T47D (cell line): ENCODE results near the gene AAMP.
A peak's percentile ranks its signal among the peaks of the same experiment; 100 is the strongest.

ENCODE experiments used
- DNase-seq, 2 experiments: peaks; one replicate each; pipeline versions ENCODE4 v3.0.0 to v3.0.0-alpha.2; 2011 to 2012; ENCODE audit warnings: low read depth in 1 of 2, low spot score in 1 of 2
- JUND ChIP-seq: IDR thresholded peaks from 2 replicates; pipeline ENCODE4 v1.6.1; 2012; ENCODE audit warnings: low read depth
- in situ Hi-C: cut with HindIII; loops from 2 replicates; pipeline ENCODE4 v1.10.0; 2016; ENCODE audit warnings: low sequenced_read_pairs, low pct_unique_long_range_greater_than_20kb

Gene AAMP

GRCh38 chr2:218306184-218306920 is 36.4 kb upstream of the AAMP start:
- no peak for DNase-seq
- TF ChIP-seq JUND = no peak
- in situ Hi-C loops = no loop called here

GRCh38 chr2:218305383-218305782 is 35.4 kb upstream of the AAMP start:
- DNase-seq = no peak
- TF ChIP-seq JUND = no peak
- in situ Hi-C loops = no loop called here

GRCh38 chr2:218301176-218301819 is 31.4 kb upstream of the AAMP start:
- in situ Hi-C loops = no loop called here
- DNase-seq = peak in 1 of 2 experiments; percentile 88
- TF ChIP-seq JUND = no peak

DNA sequence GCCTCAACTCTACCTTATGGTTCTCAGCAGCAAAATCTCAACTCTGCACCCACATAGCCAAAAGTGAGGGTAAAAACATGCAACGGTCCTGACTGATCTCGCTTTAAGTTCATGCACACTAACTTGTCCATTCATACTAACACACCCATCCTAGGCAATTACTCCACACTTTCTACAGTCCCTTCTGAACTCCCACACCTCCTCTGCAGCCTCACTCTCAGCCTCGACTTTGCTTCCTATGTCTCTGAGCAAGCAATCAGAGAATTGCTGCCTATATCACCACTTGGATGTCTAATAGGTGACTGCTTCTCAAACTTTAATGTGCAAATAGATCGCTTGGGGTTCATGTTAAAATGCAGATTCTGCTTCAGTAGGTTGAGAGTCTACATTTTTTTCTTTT is 30.2 kb upstream of the AAMP start:
- in situ Hi-C loops = no loop called here
- DNase-seq = no peak
- TF ChIP-seq JUND = no peak

DNA sequence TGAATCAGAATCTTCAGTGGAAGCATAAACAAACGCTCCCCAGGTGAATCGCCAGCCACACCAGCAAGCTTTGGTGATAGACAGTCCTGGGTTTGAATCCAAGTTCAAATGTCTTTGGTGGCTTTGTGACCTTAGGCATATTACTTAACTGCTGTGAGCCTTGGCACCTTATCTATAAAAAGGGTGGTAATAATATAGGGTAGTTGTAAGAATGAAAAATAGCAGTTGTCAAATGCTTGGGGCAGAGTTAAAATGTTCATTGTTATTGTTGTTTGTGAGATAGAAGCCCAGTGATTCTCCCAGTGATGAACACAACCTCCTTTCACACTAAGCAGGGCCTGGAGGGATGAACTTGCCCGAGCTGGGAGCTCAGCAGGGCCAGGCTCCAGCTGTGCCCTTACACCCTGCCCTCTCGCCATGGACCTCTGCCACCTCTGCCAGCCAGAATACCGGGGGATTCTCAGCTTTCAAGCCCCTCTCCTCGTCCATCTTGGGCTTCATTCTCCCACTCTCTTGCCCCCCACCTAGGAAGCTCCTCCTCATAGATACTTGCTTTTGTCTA is 28.5 kb upstream of the AAMP start:
- TF ChIP-seq JUND = no peak
- in situ Hi-C loops = no loop called here
- DNase-seq = no peak

DNA sequence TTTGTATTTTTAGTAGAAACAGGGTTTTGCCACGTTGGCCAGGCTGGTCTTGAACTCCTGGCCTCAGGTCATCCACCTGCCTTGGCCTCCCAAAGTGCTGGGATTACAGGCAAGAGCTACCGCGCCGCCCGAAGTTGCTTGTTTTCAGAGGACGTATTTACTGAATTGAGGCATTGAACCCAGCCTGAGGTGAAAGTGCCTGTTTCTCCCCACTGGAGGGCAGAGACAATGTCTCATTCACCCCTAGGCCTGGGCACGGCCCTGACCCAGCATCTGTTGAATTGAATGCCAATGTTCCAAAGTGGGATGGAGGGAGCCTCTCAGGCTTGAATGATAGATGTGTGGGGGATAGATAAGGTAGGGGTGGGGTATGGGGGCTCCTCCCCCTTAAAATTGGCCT is 26.9 kb upstream of the AAMP start:
- no peak for DNase-seq
- in situ Hi-C loops = no loop called here
- TF ChIP-seq JUND = no peak

- in situ Hi-C loops = no loop called here
- DNase-seq = no peak
These were observed 26.3 kb upstream of the AAMP start for GRCh38 chr2:218296200-218296599.

GRCh38 chr2:218295029-218295428 is 25.1 kb upstream of the AAMP start:
- no peak for TF ChIP-seq JUND
- in situ Hi-C loops = no loop called here
- DNase-seq = peak in 1 of 2 experiments; percentile 52

More at GRCh38 chr2:218296200-218296599, 26.3 kb upstream of the AAMP start:
- TF ChIP-seq JUND = no peak

DNA sequence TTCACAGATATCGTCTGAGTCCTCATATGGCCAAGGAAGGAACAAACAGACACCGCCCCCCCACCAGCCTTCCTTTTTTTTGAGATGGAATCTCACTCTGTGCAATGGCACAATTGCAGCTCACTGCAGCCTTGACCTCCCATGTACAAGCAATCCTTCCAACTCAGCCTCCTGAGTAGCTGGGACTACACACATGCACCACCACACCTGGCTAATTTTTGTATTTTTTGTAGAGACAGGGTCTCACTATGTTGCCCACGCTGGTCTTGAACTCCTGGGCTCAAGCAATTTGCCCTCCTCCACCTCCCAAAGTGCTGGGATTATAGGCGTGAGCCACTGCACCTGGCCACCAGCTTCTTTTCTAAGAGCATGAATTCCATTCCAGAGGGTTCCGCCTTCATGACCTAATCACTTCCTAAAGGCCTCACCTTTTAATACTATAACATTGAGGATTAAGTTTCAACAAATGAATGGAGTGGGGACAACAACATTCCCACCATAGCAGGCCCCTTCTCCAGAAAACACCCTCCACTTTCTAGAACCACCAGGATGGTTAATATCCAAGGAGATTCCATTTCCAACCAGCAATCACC is 24.6 kb upstream of the AAMP start:
- in situ Hi-C loops = no loop called here
- DNase-seq = no peak
- TF ChIP-seq JUND = no peak

DNA sequence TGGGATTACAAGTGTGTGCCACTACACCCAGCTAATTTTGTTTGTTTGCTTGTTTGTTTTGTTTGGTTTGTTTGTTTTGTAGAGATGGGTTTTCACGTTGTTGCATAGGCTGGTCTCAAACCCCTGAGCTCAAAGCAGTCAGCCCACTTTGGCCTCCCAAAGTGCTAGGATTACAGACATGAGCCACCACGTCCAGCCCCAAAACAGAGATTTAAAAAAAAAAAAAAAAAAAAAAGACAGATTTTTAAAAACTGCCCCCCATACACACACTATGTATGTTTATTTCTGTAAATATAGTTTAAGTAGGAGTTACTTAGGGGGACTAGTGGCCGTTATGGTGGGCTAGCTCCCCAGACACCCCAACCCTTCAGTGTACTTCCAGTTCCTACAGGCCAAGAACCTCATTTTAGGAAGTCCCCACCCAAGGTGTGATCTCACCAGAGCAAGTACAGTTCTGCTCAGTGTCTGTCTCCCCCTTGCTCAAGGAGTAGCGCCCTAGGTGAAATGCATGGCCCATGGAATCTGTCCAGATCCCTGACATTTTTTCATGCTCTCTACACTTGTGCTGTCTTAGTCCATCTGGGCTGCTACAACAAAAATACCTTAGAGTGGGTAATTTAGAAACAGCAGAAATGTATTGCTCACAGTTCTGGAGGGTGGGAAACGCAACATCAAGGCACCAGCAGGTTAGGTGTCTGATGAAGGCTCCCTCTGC is 23.9 kb upstream of the AAMP start:
- in situ Hi-C loops = no loop called here
- no peak for TF ChIP-seq JUND
- no peak for DNase-seq

- TF ChIP-seq JUND = no peak
- in situ Hi-C loops = no loop called here
- peak; percentile 65 to 72 for DNase-seq
These were observed 22.4 kb upstream of the AAMP start, which contains the start of gene TMBIM1 for GRCh38 chr2:218292048-218293014. Gene TMBIM1 (minus strand): TSS chr2:218292503. CDS start chr2:218282141, 10,362 bp downstream.
